Hematopoietic multipotent progenitor cell treated with erythropoietin and hydrocortisone succinate and interleukin-3 and kit ligand, for 6 days (in vitro differentiated cells): ENCODE results near the gene CELA2B.

Experiments used
- DNase-seq: peaks from one replicate; pipeline ENCODE4 v3.0.0-alpha.2; 2015

CELA2B gene

DNA sequence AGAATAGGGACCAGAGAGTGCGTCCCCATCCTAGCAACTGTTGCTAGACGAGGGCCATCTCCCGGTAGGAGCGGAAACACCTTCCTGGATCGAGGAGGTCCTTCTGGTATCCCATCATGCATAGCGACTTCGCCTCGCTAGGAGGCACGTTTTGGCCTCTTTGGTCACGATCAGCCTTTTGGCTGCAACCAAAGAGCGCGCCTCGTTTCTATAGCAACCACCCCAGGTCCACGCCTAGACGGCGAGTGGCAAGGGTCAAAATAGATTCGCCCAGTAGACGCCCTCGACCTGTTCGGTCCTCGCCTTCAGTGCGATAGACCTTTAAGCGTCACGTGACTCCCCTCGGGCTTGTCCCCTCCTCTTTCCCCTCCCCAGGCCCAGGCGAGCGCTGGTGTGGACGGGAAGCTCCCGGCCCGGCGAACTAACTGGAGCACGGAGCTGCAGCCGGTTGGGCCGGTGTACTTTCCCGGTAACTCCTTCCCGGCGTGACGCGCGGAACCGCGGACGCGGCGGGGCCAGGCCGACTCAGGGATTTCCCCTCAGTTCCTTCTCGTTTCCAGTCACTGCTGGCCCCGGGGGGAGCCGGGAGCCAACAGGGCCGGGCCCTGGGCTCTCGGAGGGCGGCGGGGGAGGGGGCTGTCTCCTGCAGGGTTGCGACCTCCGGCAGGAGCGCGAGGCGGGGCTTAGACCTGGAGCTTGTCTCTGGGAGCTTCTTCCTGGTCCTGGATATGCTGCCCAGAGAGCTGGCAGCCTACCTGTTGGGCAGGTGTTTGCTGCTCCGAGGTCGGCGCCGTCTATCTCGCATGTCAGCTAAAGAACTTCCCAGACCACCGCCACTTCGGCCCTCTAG, 50.8 kb downstream of the CELA2B start, which contains the start of gene DNAJC16:
DNAJC16 (plus strand) TSS at position 359 of the 850 bp plus-strand sequence. CDS start 2,258 bp downstream, outside the sequence.
- peak; percentile 100 for DNase-seq

DNA sequence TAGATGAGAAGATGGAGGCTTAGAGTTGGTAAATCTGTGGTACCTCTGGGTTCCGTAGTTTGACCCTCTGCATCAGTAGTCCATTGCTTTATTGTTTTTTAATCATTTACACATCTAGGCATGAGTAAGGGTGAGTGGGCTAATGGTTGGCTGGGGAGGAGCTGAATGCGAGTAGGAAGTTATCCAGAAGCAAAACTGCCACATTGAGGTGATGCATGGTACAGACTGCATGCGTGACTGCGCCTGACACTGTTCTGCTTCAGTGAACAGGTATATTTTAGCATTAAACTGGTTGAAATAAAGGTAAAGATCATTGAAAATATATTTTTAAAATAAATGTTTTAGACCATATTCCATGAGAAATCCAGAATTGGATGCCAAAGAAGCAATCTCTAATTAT, 55.1 kb downstream of the CELA2B start:
- no peak for DNase-seq

DNA sequence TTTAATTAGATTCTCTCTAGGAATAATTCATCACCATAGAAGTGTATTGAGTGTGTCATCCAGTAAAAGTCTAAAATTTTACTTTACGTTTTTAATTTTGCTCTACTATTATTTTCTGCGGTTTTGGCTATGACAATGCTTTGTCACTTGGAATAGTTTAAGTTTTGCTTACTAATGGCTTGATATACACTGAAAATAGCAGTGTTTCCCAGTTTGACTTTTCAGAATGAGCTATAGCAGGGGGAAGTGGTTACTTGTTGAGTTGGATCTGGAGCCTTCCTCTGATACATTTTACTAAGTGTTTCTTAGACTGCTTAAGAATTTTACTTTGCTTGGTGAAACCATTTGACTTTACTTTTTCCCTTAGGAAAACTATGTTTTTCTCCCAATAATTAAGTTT, 55.8 kb downstream of the CELA2B start:
- DNase-seq = peak; percentile 12

DNA sequence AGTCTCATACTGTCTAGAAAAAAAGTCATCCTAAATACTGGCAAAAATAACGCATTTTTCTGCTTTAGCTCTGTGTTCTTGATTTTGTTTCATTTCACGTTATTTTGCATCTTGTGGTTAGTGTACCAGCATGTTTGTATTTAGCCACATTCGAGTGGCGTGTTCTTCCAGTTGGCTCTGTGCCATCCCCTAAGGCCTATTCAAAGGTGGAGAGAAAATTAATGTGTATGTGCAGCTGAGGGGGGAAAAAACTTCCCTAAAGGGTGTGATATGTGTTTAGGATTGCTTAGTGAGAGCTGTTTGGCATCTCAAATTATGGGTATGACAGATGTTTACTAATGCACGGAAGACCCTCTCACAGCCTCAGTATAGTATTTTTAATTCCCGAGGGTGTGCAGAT, 62.9 kb downstream of the CELA2B start:
- DNase-seq = no peak

DNA sequence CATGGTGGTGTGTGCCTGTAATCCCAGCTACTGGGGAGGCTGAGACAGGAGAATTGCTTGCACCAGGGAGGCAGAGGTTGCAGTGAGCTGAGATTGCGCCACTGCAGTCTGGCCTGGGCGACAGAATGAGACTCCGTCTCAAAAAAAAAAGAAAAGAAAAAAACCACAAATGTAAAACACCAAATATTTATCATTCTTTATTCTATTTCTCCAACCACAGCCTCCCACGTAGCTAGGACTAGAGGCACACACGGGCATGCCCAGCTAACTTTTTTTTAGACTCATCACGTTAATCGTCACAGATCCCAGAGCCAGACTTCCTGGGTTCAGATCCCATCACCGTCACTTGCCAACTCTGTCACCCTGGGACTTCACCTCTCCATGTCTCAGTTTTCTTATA, 64.3 kb downstream of the CELA2B start:
- DNase-seq = no peak
